GM21723 (cell line): Measurements from ENCODE around the gene EPS8L1.

Experiments
- ATAC-seq: cut with Tn5 transposase; IDR thresholded peaks from one replicate; pipeline ENCODE4 v1.9.1; 2021; ENCODE audit warnings: mild to moderate bottlenecking, moderate library complexity; ENCODE audit not compliant: unreplicated experiment

The EPS8L1 gene

DNA sequence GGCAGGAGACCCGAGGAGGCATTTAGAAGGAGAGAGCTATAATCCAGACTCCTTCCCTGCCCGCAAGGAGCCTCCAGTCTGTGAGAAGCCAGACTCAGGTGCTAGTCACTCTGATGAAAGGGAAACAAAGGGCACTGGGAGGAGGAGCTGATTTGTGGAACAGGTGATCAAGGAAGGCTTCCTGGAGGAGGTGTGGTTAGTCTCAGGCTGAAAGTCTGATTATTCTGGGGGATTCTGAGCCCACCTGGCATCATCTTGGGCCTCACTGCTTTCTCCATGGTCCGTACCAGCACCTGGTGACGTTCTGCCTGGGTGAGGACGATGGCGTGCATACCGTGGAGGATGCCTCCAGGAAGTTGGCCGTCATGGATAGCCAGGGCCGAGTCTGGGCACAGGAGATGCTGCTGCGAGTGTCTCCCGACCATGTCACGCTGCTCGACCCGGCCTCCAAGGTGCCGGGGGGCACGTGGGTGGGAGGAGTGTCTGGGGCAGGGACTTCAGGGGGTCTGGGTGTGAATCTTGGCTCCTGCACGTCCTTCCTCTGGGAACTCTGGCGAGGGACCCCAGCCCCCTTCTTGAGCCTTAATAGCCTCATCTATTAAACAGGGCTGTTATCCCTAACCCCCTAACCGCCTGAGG, 3.9 kb downstream of the EPS8L1 start:
- no peak for ATAC-seq

DNA sequence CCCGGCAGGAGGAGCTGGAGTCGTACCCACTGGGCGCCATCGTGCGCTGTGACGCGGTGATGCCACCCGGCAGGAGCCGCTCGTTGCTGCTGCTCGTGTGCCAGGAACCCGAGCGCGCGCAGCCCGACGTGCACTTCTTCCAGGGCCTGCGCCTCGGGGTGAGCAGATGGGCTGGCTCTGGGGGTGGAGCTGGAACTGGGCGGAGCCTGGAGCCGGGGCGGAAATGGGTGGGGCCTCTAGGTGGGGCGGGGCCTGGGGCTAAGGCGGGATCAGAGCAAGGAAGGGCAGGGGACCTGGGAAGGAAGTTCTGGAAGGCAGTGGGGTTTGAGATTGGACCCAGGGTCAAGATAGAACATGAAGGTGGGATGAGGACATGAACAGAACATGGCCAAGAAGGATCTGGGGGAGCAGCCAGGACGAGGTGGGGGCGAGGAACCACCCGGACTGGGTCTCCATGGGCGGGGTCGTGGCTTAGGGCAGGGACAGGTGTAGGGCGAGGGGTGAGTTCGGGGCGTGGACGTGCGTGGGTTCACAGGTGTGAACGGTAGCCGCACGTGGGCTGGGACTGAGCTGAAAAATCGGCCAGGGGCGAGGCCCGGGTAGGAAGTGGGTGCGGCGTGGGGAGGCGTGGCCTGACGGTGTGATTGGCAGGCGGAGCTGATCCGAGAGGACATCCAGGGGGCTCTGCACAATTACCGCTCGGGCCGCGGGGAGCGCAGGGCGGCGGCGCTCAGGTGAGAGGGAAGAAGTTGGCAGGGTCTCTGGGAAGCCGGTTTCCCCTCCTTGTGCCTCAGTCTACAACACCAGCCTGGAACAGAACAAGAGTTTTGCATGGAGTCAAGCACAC, 4.7 kb downstream of the EPS8L1 start:
- no peak for ATAC-seq

DNA sequence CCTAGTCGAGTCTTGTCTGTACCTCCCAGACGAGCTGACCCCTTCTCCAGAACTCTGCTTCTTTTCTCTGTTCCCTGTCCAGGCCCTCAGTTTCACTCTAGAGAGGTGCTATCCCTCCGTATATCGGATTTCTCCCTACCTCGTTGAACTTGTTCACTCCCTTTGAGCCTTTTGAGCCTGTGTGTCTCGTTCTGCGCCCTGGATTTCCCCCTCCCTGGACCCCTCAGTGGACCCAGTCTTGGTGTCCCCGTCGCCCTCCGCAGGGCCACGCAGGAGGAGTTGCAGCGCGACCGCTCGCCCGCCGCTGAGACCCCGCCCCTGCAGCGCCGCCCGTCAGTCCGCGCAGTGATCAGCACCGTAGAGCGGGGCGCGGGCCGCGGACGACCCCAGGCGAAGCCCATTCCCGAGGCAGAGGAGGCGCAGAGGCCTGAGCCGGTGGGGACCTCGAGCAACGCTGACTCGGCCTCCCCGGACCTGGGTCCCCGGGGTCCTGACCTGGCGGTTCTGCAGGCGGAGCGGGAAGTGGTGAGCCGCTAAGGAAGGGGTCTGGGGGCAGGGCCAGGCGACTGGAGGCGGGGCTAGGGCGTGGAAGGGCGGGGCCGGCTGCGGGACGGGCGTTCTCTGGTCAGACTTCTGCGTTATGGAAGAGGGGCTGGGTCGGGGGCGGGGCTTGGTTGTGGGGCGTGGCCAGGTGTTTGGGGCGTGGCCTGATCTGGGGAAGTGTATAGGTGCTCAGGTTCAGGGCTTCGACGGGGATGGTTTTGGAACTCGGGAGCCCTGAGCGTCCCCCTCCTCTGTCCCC, 5.5 kb downstream of the EPS8L1 start:
- ATAC-seq, result peak; percentile 69

DNA sequence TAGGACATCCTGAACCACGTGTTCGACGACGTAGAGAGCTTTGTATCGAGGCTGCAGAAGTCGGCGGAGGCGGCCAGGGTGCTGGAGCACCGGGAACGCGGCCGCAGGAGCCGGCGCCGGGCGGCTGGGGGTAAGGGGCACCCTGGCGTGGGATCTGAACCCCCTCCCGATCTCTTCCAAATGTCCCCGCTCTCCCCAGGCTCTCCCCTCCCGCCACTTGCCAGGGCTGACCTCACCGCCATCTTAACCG, 6.0 kb downstream of the EPS8L1 start:
- ATAC-seq, result no peak

DNA sequence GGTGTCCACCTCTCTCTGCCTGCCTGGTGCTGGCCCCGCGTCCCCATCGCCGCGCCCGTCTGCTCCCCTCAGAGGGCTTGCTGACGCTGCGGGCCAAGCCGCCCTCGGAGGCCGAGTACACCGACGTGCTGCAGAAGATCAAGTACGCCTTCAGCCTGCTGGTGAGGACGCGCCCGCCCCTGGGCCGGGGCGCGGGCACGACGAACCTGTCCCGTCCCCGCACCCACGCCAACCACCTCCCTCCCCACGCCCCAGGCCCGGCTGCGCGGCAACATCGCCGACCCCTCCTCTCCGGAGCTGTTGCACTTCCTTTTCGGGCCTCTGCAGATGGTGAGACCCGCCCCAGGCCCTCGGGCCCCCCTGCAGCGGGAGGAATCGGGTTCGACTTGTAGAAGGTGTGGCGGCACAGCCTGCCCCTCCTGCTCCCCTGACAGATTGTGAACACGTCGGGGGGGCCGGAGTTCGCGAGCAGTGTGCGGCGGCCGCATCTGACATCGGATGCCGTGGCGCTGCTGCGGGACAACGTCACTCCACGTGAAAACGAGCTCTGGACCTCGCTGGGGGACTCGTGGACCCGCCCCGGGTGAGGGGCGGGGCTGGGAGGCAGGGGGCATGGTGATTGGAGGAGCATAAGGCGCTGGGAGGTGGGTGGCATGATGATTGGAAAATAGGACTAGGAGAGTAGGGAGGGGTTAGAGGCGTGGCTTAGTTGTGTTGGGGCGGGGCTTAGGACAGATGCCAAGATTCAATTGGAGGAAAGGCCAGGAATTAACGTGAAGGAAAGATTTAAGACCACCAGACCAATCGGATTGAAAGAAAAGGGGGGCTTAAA, 6.6 kb downstream of the EPS8L1 start:
- ATAC-seq, result no peak

DNA sequence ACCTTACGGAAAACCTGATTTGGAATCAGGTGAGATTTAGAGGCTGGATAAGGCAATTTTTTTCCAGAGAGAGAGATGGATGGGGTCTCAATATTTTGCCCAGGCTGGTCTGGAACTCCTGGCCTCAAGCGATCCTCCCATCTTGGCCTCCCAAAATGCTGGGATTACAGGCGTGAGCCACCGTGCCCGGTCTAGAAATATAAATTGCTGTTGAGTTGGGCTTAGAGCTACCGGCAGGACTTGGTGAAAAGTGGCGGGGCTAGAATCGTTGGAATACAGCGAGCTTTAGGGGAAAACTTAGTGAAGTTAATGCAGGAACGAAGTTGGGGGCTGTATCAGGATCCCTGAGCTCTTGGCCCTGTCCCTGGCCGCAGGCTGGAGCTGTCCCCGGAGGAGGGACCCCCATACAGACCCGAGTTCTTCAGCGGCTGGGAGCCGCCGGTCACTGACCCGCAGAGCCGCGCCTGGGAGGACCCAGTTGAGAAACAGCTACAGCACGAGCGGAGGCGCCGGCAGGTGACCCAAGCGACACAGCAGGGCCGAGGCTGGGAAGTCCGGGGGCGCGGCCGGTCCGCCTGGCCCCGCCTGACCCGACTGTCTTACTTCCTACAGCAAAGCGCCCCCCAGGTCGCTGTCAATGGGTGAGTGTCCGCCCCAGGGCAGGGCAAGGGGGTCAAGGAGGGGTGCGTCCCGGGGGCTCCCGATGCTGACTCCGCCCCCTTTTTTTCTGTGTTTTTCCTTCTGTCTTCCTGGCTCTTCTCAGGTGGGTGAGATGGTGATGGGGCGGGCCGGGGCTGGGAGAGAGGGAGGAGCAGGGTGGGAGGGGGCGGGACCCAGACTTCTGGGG, 7.6 kb downstream of the EPS8L1 start:
- ATAC-seq, result no peak

DNA sequence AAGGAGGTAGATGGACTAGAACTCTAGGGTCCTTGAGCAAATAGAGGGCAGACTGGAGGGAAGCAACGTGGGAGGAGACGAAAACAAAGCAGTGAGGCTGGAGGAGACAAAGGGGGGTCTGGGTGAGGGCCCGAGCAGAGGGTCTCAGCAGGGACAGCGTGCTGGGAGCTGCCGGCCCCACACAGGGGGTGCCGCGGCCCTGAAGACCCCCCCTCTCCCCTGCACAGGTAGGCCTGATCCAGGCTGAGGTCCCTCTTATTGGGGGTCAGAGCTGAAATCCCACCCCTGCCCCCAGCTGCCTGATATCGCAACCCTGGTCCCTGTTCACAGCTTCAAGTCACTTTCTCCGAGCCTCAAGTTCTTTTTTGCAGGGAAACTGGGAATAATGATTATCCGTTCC, 8.7 kb downstream of the EPS8L1 start:
- no peak for ATAC-seq

DNA sequence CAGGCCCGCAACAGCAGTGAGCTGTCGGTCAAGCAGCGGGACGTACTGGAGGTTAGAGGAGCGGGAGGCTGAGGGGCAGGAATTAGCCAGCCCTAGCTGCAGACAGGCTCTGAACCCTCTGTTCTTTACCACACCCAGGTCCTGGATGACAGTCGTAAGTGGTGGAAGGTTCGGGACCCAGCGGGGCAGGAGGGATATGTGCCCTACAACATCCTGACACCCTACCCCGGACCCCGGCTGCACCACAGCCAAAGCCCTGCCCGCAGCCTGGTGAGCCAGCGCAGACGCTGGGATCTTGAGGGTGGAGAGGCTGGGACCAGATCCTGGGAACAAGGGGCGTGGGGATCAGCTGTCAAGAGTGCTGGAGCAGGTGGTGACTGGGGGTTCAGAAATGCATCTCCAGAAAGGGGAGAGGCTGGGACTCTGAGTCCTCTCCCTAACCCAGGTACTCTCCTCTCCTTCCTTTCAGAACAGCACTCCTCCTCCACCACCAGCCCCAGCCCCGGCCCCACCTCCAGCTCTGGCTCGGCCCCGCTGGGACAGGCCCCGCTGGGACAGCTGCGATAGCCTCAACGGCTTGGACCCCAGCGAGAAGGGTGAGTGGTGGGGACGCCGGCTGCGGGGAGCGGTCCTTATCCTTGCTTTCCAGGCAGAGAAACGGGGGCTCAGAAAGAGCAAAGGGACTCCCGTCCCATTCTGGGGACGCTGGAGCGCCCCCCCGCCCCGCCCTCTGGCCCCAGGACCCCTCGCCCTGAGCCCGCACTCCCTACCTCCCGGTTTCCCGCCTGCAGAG, 10.4 kb downstream of the EPS8L1 start:
- no peak for ATAC-seq

DNA sequence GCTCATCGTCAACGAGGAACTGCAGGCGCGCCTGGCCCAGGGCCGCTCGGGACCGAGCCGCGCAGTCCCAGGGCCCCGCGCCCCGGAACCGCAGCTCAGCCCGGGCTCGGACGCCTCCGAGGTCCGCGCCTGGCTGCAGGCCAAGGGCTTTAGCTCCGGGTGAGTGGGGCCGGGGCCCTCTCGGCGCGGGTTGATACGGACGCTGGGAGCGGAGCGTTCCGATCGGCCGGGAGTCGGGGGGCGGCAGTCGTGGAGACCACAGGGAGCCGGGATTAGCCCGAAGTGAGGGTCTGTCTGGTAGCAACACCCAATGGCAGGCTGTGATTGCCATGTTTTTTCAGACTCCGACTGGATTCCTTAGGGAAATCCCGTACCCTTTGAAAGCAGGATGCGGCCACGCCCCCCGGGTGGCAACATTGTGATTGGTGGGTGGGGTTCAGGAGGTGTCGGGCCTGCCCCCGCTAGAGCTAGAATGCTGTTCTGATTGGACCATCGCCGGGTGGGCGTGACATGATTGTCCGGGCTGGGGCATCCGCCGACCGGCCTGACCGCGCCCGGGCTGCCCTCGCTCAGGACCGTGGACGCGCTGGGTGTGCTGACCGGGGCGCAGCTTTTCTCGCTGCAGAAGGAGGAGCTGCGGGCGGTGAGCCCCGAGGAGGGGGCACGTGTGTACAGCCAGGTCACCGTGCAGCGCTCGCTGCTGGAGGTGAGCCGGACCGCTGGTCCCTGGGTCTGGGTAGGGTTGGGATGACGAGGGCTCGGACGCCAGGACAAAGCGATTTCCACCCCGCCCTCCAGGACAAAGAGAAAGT, 11.3 kb downstream of the EPS8L1 start:
- no peak for ATAC-seq

DNA sequence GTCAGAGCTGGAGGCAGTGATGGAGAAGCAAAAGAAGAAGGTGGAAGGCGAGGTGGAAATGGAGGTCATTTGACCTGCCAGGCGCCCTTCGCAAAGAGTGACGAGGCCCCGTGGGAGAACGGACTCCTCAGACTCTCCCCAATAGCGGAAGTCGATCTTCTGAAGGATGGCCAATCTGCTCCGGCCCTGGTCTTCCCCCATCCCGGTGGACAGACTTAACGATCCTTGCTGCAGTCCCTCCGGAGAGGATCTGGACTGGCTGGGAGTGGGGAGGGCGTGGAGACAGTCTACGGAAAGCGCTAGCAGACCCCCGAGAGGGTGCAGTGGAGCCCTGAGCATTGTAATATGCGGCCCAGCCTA, 11.9 kb downstream of the EPS8L1 start:
- no peak for ATAC-seq

DNA sequence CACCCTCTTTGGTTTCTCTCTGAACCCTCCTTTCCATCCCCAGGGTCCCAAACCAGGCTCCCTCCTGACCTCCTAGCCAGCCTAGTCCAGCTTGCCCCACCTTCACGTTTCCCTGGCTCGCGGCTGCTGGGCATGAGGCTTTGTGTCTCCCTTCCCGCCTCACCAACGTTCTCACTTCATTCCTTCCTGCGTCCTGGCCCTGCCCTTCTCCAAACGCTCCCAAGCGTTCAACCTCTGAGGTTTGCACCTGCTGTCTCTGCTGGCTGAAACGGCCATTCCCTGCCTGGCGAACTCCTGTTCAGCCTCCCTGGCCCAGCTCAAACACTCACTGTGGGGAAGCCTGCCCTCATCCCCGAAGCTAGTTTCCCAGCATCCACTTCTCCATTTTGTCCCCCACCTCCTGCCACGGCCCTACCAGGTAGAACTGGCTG, 12.4 kb downstream of the EPS8L1 start:
- ATAC-seq, result no peak

DNA sequence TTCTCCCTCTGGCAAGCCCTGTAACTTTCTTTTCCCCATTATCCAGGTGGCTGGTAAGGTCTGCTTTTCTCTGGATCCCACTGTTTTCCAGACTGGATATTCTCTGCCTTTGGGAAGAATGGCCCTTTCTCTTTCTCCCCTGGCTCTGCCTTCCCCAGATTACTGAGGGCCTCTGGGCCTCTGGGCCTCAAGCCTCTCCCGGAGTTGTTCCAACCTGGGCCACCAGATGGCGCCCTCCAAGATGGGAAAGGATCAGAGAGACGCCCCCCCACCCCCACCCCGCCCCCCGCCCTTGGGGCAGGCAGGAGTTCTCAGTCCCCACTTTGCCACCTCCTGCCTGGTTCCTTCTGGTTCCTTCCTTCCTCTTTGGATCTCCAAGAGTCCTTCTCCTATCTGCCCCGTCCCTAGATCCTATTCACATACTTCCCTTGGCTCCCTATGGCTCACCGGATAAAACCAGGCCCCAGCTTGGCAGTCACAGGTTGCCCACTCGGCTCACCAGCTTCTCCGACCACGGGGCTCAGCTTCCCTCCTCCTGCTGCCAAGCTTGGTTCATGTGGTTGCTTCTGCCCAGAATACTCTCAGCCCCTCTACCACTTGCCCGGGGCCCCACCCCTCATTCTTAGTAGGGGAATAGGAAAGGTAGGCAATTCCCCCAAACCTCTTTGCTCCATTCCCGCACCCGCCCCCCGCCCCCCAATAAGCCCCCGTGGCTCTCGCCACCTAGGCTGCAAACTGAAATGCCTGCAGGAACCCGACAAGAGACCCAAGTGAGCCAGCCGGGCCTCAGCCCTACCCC, 13.1 kb downstream of the EPS8L1 start:
- no peak for ATAC-seq

DNA sequence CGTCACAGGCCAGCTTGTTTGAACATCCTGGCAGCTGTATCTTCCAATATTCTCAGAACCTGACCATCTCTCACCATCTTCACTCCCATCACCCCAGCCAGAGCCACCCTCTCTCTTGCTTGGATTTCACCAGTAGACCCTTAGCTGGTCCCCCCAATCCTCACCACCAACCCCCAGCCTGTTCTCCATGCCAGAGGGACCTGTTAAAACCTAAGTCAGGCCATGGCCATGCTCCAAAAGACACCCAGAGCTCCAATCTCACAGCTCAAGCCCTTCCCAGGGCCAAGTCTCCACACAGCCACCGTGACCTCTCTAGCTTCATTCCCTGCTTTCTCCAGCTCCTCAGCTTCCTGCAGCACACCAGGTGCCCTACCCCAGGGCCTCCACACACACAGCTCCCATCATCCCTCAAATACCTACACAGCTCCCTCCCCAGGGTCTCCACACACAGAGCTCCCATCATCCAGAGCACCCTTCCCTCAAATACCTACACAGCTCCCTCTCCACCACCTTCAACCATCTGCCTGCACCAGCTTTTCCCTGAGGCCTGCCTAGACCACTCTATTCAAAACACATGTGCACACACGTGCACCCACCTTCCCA, 13.8 kb downstream of the EPS8L1 start:
- no peak for ATAC-seq

DNA sequence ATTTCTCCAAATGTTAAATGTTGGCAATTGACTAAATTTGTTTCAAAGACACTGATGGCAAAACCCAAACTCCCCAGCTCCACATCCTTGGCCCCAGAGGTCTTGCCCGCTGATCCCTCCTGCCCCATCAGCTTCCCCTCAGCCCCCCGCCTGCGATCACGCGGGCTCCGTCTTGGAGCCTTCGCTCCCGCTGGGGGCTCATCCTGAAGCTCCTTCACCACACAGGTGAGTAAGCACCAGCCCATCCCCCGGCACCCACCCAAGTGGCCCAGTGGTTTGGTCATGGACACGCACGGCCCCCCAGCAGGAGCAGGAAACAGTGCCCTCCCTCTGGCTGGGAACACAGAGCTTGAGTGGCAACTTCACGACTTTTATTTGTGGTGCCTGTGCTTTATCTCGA, 14.9 kb downstream of the EPS8L1 start:
- no peak for ATAC-seq

DNA sequence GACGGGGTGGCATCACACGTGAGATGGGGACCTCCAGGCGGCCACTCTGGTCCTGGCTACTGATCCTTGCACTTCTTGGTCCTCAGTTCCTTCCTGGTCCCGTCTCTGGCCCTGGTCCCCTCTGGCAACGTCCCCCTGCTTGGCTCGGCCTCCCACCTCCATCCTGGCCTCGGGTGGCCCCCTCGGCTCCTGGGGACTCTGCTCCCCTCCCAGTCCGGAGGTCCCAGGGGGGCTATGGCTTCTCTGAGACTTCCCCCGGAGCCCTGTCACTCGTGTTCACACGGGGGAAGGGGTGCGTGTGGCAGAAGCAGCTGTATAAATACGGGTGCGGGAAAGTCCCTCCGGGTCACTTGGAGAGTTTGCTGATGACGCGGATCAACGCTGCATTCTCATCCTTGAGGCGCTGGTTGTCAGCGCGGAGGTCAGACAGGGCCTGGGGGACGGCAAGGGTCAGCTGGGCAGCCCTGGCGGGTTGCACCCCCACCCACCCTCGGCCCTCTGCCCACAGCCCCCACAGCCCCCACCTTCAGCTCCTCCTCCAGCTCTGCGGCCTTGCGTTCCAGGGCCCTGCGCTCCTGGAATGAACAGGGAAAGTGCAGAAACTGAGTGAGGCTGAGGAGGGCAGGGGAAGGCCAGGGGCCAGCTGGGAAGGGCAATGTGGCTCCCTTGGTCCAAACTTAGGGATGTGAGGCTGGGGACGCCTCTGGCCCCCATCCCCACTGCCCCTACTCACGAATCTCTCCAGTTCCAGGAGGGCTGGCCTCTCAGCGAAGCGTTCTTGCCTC, 15.6 kb downstream of the EPS8L1 start:
- ATAC-seq, result no peak

DNA sequence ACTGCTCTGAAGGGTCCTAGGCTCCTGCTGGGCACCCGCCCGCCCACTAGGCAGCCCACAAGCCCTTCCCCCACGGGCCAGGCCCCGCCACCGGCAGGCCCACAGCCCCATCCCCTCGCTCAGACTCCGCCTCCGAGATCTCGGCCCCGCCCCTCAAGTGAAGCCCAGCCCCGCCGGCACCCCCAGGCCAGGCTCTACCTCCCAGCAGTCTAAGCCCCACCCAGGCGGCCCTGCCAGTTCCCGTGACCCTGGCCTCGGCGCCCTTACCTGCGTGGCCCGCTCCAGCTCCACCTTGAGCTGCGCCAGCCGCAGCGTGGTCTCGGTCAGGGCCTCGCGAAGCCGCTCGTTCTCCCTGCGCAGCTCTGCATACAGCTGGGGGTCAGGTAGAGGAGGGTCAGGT, 16.3 kb downstream of the EPS8L1 start:
- no peak for ATAC-seq
